Colonic mucosa (tissue), 4 donors: ENCODE measurements around the gene FANCE. TPM values are rescaled to one million over a fixed set of nuclear protein-coding genes. Genes with fewer than 3 reads are reported as not detected.

Experiments
- DNase-seq: peaks from one replicate; pipeline ENCODE4 v3.0.0-alpha.2; 2020
- H3K27ac ChIP-seq: fragments of 200-600 bp; one replicate; pipeline ENCODE4 v1.8.0; 2021
- H3K27me3 ChIP-seq: fragments of 200-600 bp; one replicate; pipeline ENCODE4 v1.8.0; 2021
- H3K36me3 ChIP-seq: fragments of 200-600 bp; one replicate; pipeline ENCODE4 v1.8.0; 2021
- H3K4me1 ChIP-seq: fragments of 200-600 bp; one replicate; pipeline ENCODE4 v1.8.0; 2021; ENCODE audit warnings: mild to moderate bottlenecking
- H3K4me3 ChIP-seq: fragments of 200-600 bp; one replicate; pipeline ENCODE4 v1.8.0; 2021
- H3K9ac ChIP-seq, 2 donors: one replicate each; pipeline ENCODE4 v1.7.0; 2013; ENCODE audit warnings: control low read depth in 2 of 2, low read depth in 2 of 2, low read length in 2 of 2
- H3K9me3 ChIP-seq: fragments of 200-600 bp; one replicate; pipeline ENCODE4 v1.8.0; 2021
- intact Hi-C: fragments of 100-400 bp; cut with DNase I; formaldehyde crosslinking; loops from one replicate; pipeline ENCODE4 v1.14.1; 2022
- total RNA-seq, 2 donors: library from RNA; stranded (reverse); fragmentation: NEBNext Ultra II Directional in 1 of 2; extraction: Animal tissue kit (Norgen Biotek cat#: 25700) in 1 of 2; gene quantifications; one replicate each; pipeline ENCODE4 v1.2.1, GENCODE V29; 2021
- TF ChIP-seq, protein P1 (sequence below): fragments of 200-600 bp; IDR thresholded peaks from one replicate; pipeline ENCODE4 v1.8.0; 2022; ENCODE audit warnings: antibody characterized with exemption, mild to moderate bottlenecking
- donor health status: healthy.
- donor health status: DM: no; HTN: no; CAD: no.
- donor health status: DM: no; HTN: no; CAD: no.

The FANCE gene
- total RNA-seq, 2 donors from 2014 or later: 3.7 to 10.7 TPM

DNA sequence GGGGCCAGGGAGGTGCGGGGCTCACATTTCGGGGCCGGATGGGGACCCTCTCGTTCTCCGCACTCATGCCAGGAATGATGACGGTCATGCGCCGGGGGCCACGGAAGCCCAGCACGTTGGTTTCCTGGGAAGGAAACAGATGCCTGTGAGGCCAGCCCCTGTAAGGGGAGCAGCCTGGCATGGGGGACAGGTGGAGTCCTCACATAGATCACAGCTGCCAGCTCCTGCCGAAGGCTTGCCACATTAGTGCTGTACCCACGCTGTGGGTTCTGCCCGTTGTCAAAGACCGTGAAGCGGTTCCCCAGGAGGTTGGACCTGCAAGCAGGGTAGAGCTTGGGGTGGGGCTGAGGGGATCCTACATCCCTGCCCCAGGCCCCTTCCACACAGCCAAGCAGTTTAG is 51.4 kb downstream of the FANCE start:
- no peak overlapping the region for H3K27ac ChIP-seq
- intact Hi-C loops: no loop called here
- H3K36me3 ChIP-seq: no peaks in the 10 kb centered on the region
- TF ChIP-seq, protein P1, sequence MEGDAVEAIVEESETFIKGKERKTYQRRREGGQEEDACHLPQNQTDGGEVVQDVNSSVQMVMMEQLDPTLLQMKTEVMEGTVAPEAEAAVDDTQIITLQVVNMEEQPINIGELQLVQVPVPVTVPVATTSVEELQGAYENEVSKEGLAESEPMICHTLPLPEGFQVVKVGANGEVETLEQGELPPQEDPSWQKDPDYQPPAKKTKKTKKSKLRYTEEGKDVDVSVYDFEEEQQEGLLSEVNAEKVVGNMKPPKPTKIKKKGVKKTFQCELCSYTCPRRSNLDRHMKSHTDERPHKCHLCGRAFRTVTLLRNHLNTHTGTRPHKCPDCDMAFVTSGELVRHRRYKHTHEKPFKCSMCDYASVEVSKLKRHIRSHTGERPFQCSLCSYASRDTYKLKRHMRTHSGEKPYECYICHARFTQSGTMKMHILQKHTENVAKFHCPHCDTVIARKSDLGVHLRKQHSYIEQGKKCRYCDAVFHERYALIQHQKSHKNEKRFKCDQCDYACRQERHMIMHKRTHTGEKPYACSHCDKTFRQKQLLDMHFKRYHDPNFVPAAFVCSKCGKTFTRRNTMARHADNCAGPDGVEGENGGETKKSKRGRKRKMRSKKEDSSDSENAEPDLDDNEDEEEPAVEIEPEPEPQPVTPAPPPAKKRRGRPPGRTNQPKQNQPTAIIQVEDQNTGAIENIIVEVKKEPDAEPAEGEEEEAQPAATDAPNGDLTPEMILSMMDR: no peak
- H3K4me1 ChIP-seq: no peaks in the 10 kb centered on the region
- no peaks in the 10 kb centered on the region for H3K9me3 ChIP-seq
- no peak for DNase-seq
- no peak overlapping the region for H3K9ac ChIP-seq
- H3K4me3 ChIP-seq: no peak overlapping the region
- H3K27me3 ChIP-seq: peaks cover 3% of the 10 kb centered on the region

DNA sequence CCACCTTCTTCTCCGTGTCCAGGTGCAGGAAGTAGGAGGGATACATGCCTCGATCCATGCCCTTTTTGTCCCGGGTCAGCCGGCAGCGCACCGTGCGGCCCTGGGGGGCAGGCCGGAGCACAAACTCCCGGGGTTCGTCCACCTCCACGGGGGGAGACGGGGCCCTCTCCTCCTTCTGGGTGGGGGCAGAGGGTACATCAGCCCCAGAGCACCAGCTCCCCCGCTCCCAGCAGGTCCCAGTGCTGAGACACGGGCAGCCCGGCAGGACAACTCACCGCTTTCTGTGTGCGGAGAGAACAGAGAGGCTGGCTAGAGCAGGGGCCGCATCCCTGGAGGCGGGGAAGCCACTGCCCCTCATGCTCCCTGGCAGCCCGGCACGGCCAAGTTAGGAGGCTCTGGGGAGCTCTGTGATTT is 53.9 kb downstream of the FANCE start:
- Histone ChIP-seq H3K9ac (no peak overlapping the region), H3K27me3 (peaks cover 6% of the 10 kb centered on the region), H3K9me3 (no peaks in the 10 kb centered on the region), H3K4me1 (no peaks in the 10 kb centered on the region), H3K4me3 (no peak overlapping the region), H3K36me3 (no peaks in the 10 kb centered on the region), H3K27ac (no peak overlapping the region)
- intact Hi-C loops: no loop called here
- no peak for DNase-seq
- TF ChIP-seq, protein P1: no peak

- TF ChIP-seq, protein P1: no peak
- intact Hi-C loops: no loop called here
- Histone ChIP-seq H3K36me3 (no peaks in the 10 kb centered on the region), H3K27me3 (peaks cover 6% of the 10 kb centered on the region), H3K27ac (no peak overlapping the region), H3K9me3 (no peaks in the 10 kb centered on the region), H3K4me3 (no peak overlapping the region), H3K9ac (no peak overlapping the region), H3K4me1 (no peaks in the 10 kb centered on the region)
- no peak for DNase-seq
Observed at GRCh38 chr6:35506536-35506935, 54.4 kb downstream of the FANCE start.

DNA sequence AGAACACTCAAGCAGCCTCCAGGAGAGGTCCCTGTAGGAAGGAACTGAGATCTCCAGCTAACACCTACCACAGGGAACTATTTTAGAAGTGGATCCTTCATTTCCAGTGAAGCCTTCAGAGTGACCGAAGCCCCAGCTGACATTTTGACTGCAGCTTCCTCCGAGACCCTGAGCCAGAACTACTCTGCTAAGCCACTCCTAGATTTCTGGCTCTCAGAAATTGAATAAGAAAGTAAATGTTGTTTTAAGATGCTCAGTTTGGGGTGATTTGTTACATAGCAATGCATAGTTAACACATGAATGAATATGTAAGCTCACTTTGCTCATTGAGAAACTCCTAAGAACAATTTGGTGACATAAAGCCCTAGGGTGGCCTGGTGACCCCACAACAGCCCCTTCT is 55.1 kb downstream of the FANCE start:
- no peaks in the 10 kb centered on the region for H3K9me3 ChIP-seq
- no peaks in the 10 kb centered on the region for H3K36me3 ChIP-seq
- peaks cover 6% of the 10 kb centered on the region for H3K27me3 ChIP-seq
- no peaks in the 10 kb centered on the region for H3K4me1 ChIP-seq
- DNase-seq: no peak
- no peak overlapping the region for H3K4me3 ChIP-seq
- H3K9ac ChIP-seq: no peak overlapping the region
- TF ChIP-seq, protein P1: no peak
- H3K27ac ChIP-seq: no peak overlapping the region
- intact Hi-C loops: no loop called here

DNA sequence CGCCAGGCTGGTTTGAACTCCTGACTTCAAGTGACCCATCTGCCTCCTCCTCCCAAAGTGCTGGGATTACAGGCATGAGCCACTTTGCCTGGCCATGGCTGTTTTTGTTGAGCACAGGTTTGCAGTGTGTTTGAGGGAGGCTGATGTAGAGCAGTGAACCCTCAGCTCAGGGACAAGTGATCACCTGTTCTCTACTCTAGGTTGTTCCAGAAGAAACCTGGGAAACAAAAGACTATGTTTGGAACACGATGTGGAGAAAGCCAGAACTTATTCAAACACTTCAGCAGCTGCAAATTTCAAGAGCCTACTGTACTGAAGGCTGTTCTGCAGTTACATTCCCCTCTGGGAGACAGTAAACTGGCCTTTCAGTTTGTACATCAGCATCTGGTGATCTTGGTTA is 55.9 kb downstream of the FANCE start:
- Histone ChIP-seq H3K9me3 (no peaks in the 10 kb centered on the region), H3K4me1 (no peaks in the 10 kb centered on the region), H3K4me3 (no peak overlapping the region), H3K27me3 (peaks cover 6% of the 10 kb centered on the region), H3K27ac (no peak overlapping the region), H3K9ac (no peak overlapping the region), H3K36me3 (no peaks in the 10 kb centered on the region)
- DNase-seq: no peak
- intact Hi-C loops: no loop called here
- TF ChIP-seq, protein P1: no peak

DNA sequence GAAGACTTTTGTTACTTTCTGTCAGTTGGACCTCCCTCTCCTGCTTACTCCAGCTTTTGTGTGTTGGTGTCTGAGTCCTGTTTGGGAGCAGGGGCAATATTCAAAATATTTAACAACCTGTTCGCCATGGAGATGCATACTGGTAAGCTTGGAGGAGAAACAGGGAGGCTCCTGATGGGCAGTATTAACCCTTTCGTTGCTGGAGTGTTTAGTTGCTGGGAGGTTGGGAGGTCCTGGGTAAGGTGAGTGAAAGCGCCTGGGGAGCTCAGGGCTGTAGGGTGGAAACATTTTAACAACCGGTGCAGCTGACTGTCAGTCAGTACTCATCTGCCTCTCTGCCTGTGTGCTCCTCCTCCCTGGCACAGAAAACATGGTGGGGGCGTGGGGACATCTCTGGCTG is 56.4 kb downstream of the FANCE start:
- Histone ChIP-seq H3K36me3 (no peaks in the 10 kb centered on the region), H3K4me1 (no peaks in the 10 kb centered on the region), H3K9ac (no peak overlapping the region), H3K9me3 (no peaks in the 10 kb centered on the region), H3K27me3 (peaks cover 6% of the 10 kb centered on the region), H3K27ac (no peak overlapping the region), H3K4me3 (no peak overlapping the region)
- TF ChIP-seq, protein P1: no peak
- intact Hi-C loops: no loop called here
- no peak for DNase-seq
